GM18951 (cell line): ENCODE measurements around the gene ACSL1.

Source experiments
- POLR2A ChIP-seq: IDR thresholded peaks from 4 replicates; pipeline ENCODE4 v1.6.1; 2011; ENCODE audit warnings: mild to moderate bottlenecking; ENCODE audit not compliant: insufficient read length, insufficient read depth; ENCODE audit errors: extremely low read depth
- in situ Hi-C: fragments of 300-500 bp; cut with MboI; formaldehyde crosslinking; loops from one replicate; pipeline ENCODE4 v1.12.0; 2022; ENCODE audit warnings: low sequenced_read_pairs, mixed read lengths, inconsistent platforms; ENCODE audit not compliant: unreplicated experiment

ACSL1 gene

DNA sequence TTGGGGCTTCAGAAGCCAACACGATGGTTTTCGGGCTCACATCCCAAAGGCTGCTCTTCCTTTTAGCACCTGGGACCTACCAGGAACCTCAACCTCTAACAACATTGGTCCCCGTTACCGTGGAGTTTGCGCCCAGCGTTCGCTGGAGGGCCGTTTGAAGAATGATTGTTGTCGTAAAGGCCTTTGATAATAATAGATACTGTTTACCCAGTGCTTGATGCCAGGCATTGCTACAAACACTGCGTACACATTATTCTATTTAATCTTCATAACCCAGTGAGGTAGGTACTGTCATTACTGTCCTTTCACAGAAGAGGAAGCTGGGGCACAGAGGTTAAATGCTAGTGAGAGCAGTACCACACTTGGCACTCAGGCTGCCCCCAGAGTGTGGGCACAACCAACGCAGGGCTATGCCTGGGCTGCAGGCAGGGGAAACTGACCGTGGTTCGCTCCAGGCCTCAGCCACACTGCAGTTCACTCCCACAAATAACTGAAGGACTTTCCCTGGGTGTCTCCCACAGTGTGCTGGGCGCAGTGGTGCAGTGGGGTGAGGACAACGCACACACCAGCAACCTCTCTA is 1.0 kb upstream of the ACSL1 start:
- no peak for TF ChIP-seq POLR2A
- in situ Hi-C loops, result no loop called here

DNA sequence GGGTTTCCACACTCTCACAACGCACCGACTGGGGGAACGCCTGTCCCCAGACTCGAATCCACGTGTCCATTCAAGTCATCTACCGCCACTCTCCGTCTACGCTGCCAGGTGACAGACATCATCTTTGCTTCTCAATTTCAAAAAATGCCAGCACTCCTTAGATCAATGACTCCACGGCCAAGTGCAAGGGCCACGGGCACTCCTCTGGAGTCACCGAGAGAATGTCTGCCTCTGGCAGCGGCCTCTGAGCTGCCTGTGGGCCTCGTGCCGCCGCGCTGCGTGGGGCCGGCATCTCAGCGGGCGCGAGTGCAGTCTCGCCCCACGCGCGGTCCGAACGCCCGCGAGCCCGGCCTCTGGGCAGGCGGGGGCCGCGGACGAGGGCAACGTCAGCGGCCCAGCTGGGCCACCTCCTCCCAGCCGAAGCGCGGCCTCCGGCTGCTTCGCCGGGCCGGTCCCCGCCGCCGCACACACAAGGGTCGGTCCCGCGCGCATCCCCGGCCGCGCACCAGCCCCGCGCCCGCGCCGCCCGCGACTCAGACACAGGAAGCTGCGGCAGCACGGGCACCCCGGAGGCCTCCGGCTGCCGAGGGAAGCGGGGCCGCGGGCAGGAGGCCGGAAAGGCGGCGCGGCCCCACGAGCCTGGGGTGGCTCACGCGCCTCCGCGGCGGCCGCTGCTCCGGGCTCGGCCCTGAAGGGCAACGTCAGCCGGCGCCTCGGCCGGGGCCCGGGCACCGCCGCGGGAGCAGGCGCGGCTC is 450 bp downstream of the ACSL1 start:
- in situ Hi-C loops, result no loop called here
- TF ChIP-seq POLR2A, result no peak

DNA sequence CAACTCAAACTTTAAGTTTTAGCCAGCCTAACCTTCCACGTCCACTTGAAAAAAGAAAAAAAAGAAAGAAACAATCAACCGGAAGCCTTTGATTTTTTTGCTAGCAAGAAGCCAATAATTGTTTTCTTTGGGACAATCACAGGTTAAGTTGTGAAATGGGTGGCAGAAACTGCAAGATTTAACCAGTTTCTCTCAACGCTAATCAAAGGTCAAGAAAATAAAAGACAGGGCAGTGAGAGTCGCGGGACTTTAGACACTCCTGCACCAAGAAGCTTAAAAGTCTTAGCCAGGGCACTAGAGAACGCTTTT is 1.0 kb downstream of the ACSL1 start:
- in situ Hi-C loops, result no loop called here
- no peak for TF ChIP-seq POLR2A

DNA sequence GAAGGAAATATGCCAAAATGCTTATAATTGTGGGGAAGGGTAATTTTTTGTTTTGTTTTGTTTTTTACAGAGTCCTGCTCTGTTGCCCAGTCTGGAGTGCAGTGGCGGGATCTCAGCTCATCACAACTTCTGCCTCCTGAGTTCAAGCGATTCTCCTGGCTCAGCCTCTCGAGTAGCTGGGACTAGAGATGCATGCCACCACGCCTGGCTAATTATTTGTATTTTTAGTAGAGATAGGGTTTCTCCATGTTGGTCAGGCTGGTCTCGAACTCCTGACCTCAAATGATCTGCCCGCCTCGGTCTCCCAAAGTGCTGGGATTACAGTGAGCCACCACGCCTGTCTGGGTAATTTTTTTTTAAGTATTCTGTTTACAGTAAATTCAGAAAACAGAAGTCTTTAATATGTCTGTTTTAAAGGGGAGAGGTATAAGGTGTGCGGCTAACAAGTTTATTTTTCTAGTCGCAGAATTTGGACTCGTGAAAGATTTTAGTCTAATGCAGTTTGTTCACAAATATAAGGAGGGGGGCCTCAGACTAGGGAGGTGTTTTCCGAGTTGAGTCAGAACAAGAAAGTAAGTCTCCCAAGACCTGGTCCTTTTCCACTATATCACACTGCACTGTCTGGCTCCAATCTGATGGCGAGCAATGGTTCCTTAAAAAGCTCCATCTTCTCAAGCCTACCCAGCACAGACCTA is 1.5 kb downstream of the ACSL1 start:
- in situ Hi-C loops, result no loop called here
- TF ChIP-seq POLR2A, result no peak

DNA sequence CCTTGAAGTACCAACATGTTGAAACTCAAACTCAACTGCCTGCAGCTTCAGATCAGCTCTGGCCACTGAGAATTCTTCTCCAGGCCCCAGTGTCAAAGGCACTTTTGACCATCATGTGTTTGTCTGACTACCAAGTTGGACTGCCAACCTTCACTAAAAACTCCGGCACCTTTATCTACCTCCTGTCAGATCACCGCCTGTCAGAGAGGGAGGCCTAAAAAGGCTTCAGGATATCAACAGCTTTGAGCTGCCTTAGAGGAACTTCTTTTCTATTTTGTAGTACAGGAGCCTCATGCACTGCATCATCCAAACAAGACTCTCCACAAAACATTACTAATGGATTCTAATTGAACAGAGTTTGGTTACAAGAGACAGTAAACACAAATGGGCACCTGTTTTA is 2.8 kb downstream of the ACSL1 start:
- in situ Hi-C loops, result no loop called here
- no peak for TF ChIP-seq POLR2A

DNA sequence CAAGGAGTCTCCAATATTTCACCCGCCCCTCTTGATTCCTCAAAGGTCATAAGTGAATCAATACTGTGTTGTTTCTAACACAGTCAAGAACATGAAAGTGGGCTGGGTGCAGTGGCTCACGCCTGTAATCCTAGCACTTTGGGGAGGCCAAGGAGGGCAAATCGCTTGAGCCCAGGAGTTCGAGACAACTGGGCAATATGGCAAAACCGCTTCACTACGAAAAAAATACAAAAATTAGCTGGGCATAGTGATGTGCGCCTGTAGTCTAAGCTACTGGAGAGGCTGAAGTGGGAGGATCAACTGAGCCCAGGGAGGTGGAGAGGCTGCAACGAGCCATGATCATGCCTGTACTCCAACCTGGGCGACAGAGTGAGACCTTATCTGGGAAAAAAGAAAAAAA is 3.4 kb downstream of the ACSL1 start:
- TF ChIP-seq POLR2A, result no peak
- in situ Hi-C loops, result no loop called here

DNA sequence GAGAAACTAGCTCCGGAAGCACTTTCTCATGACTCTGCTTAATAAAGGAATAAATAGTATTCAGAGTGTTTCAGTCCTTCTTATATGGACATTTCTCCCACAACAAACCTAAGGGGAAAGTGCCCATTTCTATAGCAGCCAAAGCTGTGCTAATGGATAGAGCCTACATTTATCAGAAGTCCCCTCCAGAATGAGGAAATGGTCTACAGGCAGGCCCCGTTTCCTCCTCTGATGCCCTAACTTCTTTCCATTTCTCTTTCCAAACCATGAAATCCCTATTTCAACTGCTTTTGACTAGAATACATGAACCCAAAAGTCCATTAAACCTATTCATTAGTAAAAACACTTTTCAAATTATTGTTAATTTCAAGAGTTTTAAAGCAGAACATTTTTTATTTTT is 4.5 kb downstream of the ACSL1 start:
- in situ Hi-C loops, result no loop called here
- no peak for TF ChIP-seq POLR2A

DNA sequence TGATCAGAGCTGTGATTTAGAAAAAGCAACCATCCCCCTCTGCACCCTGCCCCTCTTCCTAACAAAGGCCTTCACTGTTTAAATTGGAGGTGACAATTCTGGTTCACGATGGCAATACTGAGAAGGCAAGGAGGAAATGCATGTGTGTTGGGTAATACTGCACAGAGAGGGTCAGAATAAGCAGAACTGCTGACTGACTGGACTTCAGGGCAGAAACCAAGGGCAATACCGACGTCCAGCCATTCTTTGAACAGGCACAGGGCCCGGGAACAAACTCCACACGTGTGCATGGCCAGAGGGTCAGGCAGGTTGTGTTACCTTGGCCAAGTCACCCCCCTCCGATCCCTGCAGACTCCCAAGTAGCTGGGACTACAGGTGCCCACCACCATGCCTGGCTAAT is 6.0 kb downstream of the ACSL1 start:
- in situ Hi-C loops, result no loop called here
- no peak for TF ChIP-seq POLR2A

DNA sequence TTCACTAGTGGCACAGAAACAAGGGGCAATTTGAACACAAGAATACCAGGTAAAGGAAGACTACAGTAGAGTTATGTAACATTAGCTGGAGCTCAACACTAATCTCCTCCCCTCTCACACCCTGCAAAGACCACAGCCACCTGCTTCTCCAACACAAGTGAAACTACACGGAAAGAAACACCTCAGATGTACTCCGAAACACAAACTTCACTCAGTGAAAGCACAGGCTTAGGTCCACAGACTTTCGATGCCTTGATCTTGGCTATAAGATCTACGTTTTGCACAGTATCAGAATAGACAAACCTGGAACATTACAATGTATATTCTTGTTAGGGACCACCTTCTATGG is 7.6 kb downstream of the ACSL1 start:
- no peak for TF ChIP-seq POLR2A
- in situ Hi-C loops, result no loop called here

DNA sequence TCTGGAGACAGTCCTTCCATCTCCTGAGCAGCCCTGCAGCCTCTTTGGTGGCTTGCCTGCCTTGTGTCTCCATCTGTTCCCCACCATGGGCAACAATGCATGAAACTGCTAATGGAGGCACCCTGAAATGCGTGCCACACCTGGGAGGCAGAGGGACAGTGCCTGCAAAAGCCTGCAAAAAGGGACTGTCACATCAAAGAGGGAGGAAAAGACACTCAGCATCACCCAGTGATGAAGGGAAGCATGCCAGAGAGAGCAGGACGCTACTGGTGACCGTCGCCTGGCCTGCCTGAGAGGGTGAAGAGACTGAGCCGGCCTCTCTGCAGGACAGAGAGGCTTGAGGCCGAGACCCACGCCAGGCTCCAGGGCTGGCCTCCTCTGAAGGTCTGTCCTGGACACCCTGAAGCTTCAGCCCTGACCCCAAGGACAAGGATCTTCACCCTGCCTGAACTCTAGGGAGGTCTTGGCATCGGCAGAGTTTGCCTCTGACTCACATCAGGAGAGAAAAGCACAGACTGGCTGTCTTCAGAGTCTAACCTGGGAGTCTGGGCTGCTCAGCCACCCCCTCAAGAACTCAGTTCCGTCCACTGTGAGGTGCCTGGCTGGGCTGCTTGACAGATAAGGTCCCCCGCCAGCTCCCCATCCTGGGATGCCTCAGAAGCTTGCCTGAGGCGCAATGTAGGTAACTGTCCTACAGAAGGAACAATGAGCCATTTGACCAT is 8.1 kb downstream of the ACSL1 start:
- in situ Hi-C loops, result no loop called here
- TF ChIP-seq POLR2A, result no peak

DNA sequence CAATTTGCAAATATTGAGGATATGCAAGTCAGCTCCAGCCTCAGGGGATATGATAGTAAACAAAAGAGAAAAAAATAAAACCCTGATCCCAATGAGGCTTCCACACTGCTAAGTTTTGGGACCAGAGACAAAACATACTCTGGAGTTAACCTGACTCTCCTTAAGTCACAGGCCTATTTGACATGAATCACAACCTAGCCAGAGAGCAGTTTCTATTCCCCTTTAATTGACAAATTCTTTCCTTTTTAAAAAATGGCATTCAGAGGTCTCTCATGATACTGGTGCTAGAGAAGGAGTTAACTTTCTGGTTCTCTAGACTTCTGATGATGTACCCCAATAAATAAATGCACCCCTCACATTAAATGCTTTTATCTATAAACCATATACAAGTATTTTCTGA is 8.8 kb downstream of the ACSL1 start:
- in situ Hi-C loops, result no loop called here
- no peak for TF ChIP-seq POLR2A

DNA sequence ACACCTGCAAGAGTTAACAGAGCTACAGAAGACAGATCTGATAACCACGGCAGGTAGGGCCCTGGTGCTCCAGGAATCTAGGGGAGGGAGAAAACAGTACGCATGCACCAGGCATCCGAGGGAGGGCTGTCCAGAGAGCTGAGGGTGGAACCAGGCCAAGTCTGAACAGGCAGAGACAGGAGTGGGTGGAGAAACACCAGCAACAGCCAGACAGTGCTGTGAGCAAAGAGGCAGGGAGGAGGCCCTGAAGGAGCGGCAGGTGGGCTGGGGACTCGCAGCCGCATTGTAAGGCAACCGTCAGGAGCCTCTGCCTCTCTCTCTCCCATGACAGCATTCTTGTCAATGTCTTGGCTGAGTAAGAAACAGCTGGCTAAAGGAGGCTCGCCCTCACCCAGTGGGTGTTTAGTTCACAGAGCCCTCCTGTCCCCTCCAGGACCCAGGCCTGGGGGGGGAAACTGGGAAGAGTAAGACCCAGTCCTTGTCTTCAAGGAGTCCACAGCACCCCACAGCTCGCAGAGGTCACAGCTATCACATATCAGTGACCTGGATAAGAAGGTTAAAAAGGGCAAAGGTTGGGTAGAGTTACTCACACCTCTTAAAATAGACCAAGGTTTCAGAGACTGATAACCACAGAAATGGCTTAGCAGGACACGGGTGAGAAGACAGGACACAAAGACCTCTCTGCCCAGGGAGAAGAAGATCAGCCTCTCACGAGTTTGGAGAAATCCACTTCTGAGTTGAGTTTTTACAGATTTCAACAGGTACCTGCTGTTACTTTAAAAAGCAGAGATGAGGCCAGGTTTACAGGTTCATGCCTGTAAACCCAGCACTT is 10.5 kb downstream of the ACSL1 start:
- in situ Hi-C loops, result no loop called here
- peak; percentile 46 for TF ChIP-seq POLR2A

DNA sequence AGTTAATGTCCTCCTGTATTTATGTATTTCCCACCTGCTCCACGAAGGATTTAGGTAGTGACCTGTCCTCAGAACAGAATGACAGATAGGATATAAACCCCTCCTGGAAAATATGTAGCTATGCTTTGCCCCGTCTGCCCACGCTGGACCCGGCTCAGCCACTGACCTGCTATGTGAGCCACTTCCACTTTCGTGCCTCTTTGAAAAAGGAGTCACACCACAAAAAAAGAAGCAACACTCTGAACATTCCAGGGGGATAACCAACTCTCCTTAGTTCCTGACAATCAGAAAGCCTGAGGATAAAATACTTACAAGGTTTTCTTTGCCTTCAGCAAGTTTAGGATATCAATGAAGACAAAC is 11.1 kb downstream of the ACSL1 start:
- in situ Hi-C loops, result no loop called here
- TF ChIP-seq POLR2A, result no peak

DNA sequence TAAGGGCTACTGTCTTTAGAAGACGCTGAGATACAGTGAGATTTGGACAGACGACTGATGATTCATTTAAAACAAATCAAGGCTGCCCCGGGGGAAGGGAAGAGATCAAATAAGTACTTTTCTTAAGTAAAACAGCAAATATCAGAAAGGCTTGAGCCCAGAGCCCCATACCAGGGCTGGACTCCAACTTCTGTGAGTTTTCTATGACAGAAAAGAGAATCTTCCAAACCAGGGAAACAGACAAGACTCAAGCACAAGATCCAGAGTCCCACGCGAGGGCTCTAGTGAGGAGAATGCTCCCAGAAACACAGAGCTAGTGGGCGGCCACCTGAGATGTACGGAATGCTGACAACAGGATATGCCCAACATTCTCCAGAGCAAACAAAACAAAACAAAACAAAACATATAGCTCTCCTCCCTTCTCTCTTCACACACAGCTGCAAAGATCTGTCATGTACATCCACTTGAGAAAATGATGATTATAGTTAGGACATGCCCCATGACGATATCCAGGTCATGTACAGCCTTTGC is 13.1 kb downstream of the ACSL1 start:
- TF ChIP-seq POLR2A, result no peak
- in situ Hi-C loops, result no loop called here
